HG03025 (cell line): ENCODE data around the gene ROR1.

Source experiments
- ATAC-seq: cut with Tn5 transposase; IDR thresholded peaks from one replicate; pipeline ENCODE4 v1.9.1; 2021; ENCODE audit warnings: mild to moderate bottlenecking, moderate library complexity; ENCODE audit not compliant: unreplicated experiment, low FRiP score

The ROR1 gene

DNA sequence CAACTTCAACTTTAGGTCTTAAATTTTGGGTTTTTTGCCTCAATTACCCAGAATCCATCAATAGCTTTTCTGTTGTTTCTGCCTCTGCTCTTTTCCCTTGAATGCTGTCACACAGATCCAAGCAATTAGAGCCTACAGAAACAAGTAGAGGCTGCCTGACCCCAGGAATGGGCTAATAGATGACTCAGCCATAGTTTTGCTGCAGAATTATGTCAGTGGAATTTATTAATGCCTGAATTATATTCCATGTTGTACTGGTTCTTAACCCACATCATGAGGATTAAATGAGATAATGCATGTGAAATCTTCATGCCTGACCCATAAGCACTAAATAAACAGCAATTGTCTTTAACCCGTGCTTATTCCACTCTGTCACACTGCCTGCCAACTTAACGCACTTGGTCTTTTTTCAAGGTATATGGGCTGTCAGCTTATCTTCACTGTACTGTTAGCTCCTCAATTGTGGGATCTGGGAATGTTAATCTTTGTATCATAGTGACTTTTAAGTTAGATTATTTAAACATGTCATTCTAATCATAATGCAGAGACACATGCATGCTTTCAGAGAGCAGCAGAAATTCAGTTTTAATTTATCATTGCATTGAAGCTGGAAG is 213.3 kb downstream of the ROR1 start:
- ATAC-seq = no peak

DNA sequence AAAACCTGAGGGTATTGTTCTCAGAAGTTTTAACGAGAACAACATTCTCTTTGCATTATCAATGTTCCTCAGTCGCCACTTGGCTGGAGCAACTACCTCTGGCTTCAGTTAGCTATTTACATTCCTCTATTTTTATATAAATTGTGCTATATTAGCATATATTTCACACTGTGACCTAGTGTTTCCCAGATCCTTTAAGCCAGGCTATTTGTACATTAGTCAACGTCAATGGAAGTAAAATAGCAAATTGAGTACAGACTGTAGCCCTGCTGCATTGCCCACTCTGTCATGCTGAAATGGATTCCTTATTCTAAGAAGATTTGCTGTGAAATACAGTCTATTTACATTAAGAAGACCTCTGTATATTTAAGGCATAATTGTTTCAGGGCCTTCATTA is 213.8 kb downstream of the ROR1 start:
- ATAC-seq = no peak

- no peak for ATAC-seq
These were observed 215.1 kb downstream of the ROR1 start for GRCh38 chr1:63988941-63989340.

DNA sequence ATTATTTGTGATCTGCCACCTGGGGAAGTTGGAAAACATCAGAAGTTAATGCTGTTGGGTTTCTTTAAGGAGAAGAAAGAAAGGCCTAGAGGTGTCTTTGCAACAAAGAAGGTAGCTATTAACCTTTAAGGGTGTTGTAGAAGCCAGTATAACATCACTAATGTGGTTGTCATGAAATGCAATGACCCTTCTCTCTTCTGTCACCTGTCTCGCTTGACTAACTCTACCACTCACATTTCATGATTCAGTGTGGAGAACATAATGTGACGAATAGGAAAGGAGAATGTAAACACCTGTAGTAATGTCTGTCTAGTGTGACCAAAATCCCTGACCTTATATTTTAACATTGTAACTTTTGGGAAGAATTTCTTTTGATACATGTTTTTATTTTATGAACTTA is 217.9 kb downstream of the ROR1 start:
- no peak for ATAC-seq

GRCh38 chr1:64000021-64000420 is 226.2 kb downstream of the ROR1 start:
- ATAC-seq = no peak

- no peak for ATAC-seq
These were observed 227.2 kb downstream of the ROR1 start for GRCh38 chr1:64001038-64001437.

- no peak for ATAC-seq
These were observed 230.7 kb downstream of the ROR1 start for GRCh38 chr1:64004451-64005025.

DNA sequence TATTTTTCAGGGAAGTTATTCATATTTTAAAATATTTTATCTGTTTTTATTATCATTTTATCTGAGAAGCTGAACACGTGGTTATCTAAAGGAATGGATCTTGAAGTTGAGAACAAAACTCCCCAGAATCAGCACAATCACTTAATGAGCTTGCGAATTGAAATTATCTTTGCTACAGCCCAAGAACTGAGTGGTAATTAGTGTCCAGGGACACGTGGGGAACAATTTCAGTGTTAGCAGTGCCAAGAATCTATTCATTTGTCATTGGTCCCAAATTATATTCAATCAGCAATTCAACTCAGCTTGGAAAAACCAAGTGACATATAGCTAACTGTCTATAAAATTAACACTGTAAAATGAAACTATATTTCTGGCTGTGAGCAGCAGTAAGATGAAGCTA is 232.0 kb downstream of the ROR1 start:
- no peak for ATAC-seq

GRCh38 chr1:64006276-64007051 is 232.6 kb downstream of the ROR1 start:
- ATAC-seq = no peak

GRCh38 chr1:64010316-64010715 is 236.5 kb downstream of the ROR1 start:
- no peak for ATAC-seq

DNA sequence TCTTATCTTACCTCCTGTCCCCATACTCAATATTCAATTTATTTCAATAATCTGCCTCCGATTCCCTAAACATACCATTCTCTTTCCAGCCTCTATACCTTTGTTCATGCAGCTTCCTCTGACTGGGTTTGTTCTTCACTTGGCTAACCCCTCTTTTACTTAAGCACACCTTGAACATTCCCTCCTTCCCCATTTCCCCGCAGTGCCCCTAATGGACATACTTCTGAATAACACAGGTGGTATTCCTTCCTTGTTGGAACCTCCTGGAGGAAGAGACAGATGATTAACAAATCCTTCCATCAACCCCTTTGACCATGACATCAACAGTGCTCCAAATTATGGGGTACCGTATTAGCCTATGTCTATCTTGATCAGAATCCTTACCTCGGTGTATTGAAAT is 239.6 kb downstream of the ROR1 start:
- no peak for ATAC-seq

DNA sequence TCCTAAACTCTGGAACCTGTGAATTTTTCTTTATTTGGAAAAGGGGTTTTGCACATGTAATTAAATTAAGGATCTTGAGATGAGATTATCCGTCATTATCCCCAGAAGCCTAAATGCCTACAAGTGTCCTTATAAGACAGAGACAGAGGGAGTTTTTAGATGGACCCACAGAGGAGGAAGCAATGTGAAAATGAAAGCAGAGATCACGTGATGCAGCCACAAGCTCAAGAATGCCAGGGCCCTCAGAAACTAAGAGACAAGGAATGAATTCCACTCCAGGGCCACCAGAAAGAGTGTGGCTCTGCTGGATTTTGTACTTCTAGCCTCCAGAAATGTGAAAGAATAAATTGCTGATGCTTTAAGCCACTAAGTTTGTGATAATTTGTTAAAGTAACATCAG is 246.0 kb downstream of the ROR1 start:
- ATAC-seq = no peak

DNA sequence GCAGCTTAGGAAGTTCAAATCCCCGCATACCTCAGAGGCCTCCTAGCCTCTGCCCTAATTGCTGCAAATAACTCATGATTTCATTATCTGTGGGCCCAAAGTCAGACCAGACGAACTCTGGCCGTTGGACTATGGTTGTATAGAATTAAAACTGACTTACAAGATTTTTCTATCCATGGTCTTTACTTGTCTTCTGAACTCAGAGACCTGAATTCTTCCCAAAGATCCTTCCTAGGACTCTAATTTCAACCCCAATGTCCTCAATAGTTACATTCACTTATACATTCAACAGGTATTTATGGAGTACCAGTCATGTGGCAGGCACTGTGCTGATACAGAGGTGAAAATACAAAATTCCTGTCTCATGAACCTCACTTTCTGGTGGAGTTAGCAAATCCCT is 247.2 kb downstream of the ROR1 start:
- no peak for ATAC-seq

DNA sequence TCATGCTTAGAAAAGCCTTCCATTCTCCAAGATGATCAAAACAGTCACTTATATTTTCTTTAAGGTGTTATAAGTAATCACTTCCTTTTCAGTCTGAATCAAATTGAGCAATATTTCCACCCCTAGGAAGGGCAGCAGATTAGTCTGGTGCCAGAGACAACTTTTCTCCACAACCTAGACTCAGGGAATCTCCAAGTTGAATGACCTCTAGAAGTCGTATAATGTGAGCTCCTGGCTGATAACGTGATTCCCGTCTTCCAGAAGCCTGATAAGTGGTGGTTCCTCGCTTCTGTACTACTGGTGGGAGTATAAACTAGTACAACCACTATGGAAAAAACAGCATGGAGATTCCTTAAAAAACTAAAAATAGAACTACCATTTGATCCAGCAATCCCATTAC is 251.2 kb downstream of the ROR1 start:
- ATAC-seq = no peak

GRCh38 chr1:64029037-64029436 is 255.2 kb downstream of the ROR1 start:
- no peak for ATAC-seq

GRCh38 chr1:64030411-64030810 is 256.6 kb downstream of the ROR1 start:
- ATAC-seq = no peak

- ATAC-seq = no peak
These were observed 257.4 kb downstream of the ROR1 start for GRCh38 chr1:64031236-64031635.

GRCh38 chr1:64033667-64034220 is 259.9 kb downstream of the ROR1 start:
- ATAC-seq = no peak

DNA sequence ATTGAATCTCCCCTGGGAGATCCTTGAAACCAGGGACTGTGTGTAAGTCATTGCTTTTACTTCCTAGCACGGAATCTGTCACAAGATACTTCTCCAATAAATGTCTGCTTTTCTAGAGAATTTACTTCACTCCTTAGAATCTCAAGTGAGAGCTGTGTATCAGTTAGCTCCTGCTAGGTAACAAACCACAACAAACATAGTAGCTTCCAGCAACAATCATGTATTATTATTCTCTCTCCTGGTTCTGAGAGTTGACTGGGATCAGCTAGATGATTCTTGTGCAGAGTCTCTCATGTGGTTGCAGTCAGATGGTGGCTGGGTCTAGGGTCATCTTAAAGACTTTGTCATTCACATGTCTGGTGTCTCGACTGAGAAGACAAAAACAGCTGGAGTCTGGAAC is 262.7 kb downstream of the ROR1 start:
- ATAC-seq = no peak

DNA sequence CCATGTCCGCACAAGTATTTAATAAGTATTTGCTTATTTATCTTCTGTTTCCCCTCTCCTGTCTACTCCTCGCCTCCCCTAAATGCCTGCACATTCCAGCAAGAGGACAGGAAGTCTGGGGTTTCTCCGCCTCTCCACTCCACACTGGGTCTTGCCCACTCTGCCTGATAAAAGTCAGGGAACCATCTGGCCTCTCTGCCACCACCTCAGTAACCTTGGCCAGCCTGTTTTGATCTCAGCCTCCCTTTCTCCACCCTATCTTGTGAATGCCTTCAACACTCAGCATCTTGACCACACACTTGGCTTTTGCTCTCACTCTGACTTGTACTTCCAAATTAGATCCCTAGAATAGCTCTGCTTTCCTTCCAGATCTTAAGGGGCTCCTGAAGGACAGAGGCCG is 264.3 kb downstream of the ROR1 start:
- no peak for ATAC-seq

GRCh38 chr1:64038965-64039364 is 265.1 kb downstream of the ROR1 start:
- ATAC-seq = no peak
